HFFc6 (cell line): ENCODE measurements around the gene UBA52. TPM values are rescaled to one million over a fixed set of nuclear protein-coding genes. Genes with fewer than 3 reads are reported as not detected.
A peak's percentile ranks its signal among the peaks of the same experiment; 100 is the strongest.

Source experiments
- DNase-seq: peaks from one replicate; pipeline ENCODE4 v3.0.0-alpha.2; 2018
- H3K27ac Mint-ChIP-seq: 2 replicates; pipeline ENCODE4 v1.8.0; 2020; ENCODE audit warnings: mild to moderate bottlenecking, mixed read lengths
- H3K27me3 Mint-ChIP-seq: 2 replicates; pipeline ENCODE4 v1.8.0; 2021; ENCODE audit warnings: mild to moderate bottlenecking, moderate library complexity, mixed read lengths; ENCODE audit not compliant: insufficient read depth
- H3K36me3 Mint-ChIP-seq: 2 replicates; pipeline ENCODE4 v1.8.0; 2021; ENCODE audit warnings: low read depth, mixed read lengths
- H3K4me1 Mint-ChIP-seq: 2 replicates; pipeline ENCODE4 v1.8.0; 2020; ENCODE audit warnings: low read depth, mixed read lengths
- H3K4me3 Mint-ChIP-seq: 2 replicates; pipeline ENCODE4 v1.8.0; 2020; ENCODE audit warnings: mild to moderate bottlenecking, moderate library complexity, mixed read lengths
- H3K9me3 Mint-ChIP-seq: 2 replicates; pipeline ENCODE4 v1.8.0; 2020; ENCODE audit warnings: mild to moderate bottlenecking, mixed read lengths
- CTCF ChIP-seq: fragments of 200-600 bp; sonication (generic); IDR thresholded peaks from 2 replicates; pipeline ENCODE4 v1.5.0; 2021; ENCODE audit warnings: antibody characterized with exemption, mild to moderate bottlenecking
- total RNA-seq, 6 experiments: library from RNA; stranded (reverse); fragmentation: NEBNext Ultra II Directional; extraction: Animal tissue kit (Norgen Biotek cat#: 25700); gene quantifications; 2 replicates in 1 of 6; 3 replicates in 5 of 6; pipeline ENCODE4 v1.2.3, GENCODE V29; 2021

UBA52 gene
- total RNA-seq, 6 experiments from 2014 or later: 1,140 to 1,305 (median 1,270) TPM

- no peak for DNase-seq
- TF ChIP-seq CTCF: no peak
- Mint-ChIP-seq H3K4me3 (no peak overlapping the region), H3K36me3 (peaks cover 11% of the 10 kb centered on the region; the same call in 1 of the 2 replicates), H3K27ac (no peak overlapping the region; the same call in 1 of the 2 replicates), H3K9me3 (no peaks in the 10 kb centered on the region), H3K4me1 (peaks cover 5% of the 10 kb centered on the region; the same call in 1 of the 2 replicates), H3K27me3 (no peaks in the 10 kb centered on the region; the same call in 1 of the 2 replicates)
Measured at GRCh38 chr19:18529782-18530181, 41.9 kb upstream of the UBA52 start.

GRCh38 chr19:18531485-18531884, 40.2 kb upstream of the UBA52 start:
- H3K9me3 Mint-ChIP-seq: no peaks in the 10 kb centered on the region
- H3K4me1 Mint-ChIP-seq: peaks cover 1% of the 10 kb centered on the region; the same call in 1 of the 2 replicates
- no peak overlapping the region for H3K4me3 Mint-ChIP-seq
- H3K36me3 Mint-ChIP-seq: peaks cover 17% of the 10 kb centered on the region
- no peak overlapping the region for H3K27ac Mint-ChIP-seq
- no peak for TF ChIP-seq CTCF
- DNase-seq: no peak
- H3K27me3 Mint-ChIP-seq: no peaks in the 10 kb centered on the region; the same call in 1 of the 2 replicates

- H3K27me3 Mint-ChIP-seq: no peaks in the 10 kb centered on the region; the same call in 1 of the 2 replicates
- no peaks in the 10 kb centered on the region for H3K4me1 Mint-ChIP-seq
- H3K36me3 Mint-ChIP-seq: peaks cover 21% of the 10 kb centered on the region
- no peak for TF ChIP-seq CTCF
- no peaks in the 10 kb centered on the region for H3K9me3 Mint-ChIP-seq
- no peak overlapping the region for H3K27ac Mint-ChIP-seq
- no peak overlapping the region for H3K4me3 Mint-ChIP-seq
- no peak for DNase-seq
Measured at GRCh38 chr19:18532168-18532890, 39.3 kb upstream of the UBA52 start.

- Mint-ChIP-seq H3K27ac (no peak overlapping the region), H3K4me3 (no peak overlapping the region), H3K4me1 (no peaks in the 10 kb centered on the region), H3K36me3 (peaks cover 21% of the 10 kb centered on the region), H3K9me3 (no peaks in the 10 kb centered on the region), H3K27me3 (no peaks in the 10 kb centered on the region; the same call in 1 of the 2 replicates)
- DNase-seq: no peak
- TF ChIP-seq CTCF: peak; percentile 14; the same call in 1 of the 2 replicates
Measured at GRCh38 chr19:18533058-18533457, 38.6 kb upstream of the UBA52 start.

- H3K4me1 Mint-ChIP-seq: peaks cover 7% of the 10 kb centered on the region
- no peak overlapping the region for H3K27ac Mint-ChIP-seq
- no peaks in the 10 kb centered on the region; the same call in 1 of the 2 replicates for H3K27me3 Mint-ChIP-seq
- no peak overlapping the region for H3K4me3 Mint-ChIP-seq
- H3K9me3 Mint-ChIP-seq: no peaks in the 10 kb centered on the region
- TF ChIP-seq CTCF: no peak
- H3K36me3 Mint-ChIP-seq: peaks cover 24% of the 10 kb centered on the region
- DNase-seq: no peak
Measured at GRCh38 chr19:18536475-18536874, 35.2 kb upstream of the UBA52 start.
